Measurements from ENCODE around the gene RO60. TPM values are rescaled to one million over a fixed set of nuclear protein-coding genes. Genes with fewer than 3 reads are reported as not detected.

The RO60 gene
- total and polyA plus RNA-seq, 2 of the 13 experiments (the other 11 are each of a cell fraction or from before 2014, with no cell fraction given), result 20.3 to 53.7 TPM

- TF ChIP-seq ZBTB44 (CRISPR knock-in tag; IDR thresholded peaks at IDR 0.05) (peak; percentile 83), ZNF101 (CRISPR knock-in tag; IDR thresholded peaks at IDR 0.05; ENCODE audit: borderline replicate concordance, low read depth) (0 out of 2 replicates have a peak, but pooled peaks have one; percentile 31), ZNF121 (CRISPR knock-in tag; IDR thresholded peaks at IDR 0.05) (0 out of 2 replicates have a peak, but pooled peaks have one; percentile 4), ZFP62 (CRISPR knock-in tag; IDR thresholded peaks at IDR 0.05) (0 out of 2 replicates have a peak, but pooled peaks have one; percentile 12), ATF1 (CRISPR knock-in tag; IDR thresholded peaks at IDR 0.05) (peak; percentile 89), MYC (CRISPR knock-in tag; IDR thresholded peaks at IDR 0.05; ENCODE audit: borderline replicate concordance) (peak; percentile 90), KMT2B (CRISPR knock-in tag; IDR thresholded peaks at IDR 0.05) (peak; percentile 98), CBX5 (CRISPR knock-in tag; IDR thresholded peaks at IDR 0.05; ENCODE audit: borderline replicate concordance) (peak; percentile 98), ZMAT3 (CRISPR knock-in tag; conservative IDR thresholded peaks at IDR 0.05) (peak; percentile 93; the same call in 1 of the 2 replicates), ZNF674 (CRISPR knock-in tag; IDR thresholded peaks at IDR 0.05; ENCODE audit: low read depth) (no peak), KDM2A (CRISPR knock-in tag; IDR thresholded peaks at IDR 0.05; ENCODE audit: borderline replicate concordance, low read depth) (peak; percentile 95), ONECUT2 (CRISPR knock-in tag; IDR thresholded peaks at IDR 0.05) (no peak), SP1 (IDR thresholded peaks at IDR 0.05) (no peak), SP1 (CRISPR knock-in tag; IDR thresholded peaks at IDR 0.05) (peak; percentile 87), ZNF878 (CRISPR knock-in tag; IDR thresholded peaks at IDR 0.05) (peak; percentile 94; the same call in 1 of the 2 replicates), RXRA (CRISPR knock-in tag; IDR thresholded peaks at IDR 0.05) (peak; percentile 70), ZFP36L2 (CRISPR knock-in tag; IDR thresholded peaks at IDR 0.05) (no peak), TOE1 (CRISPR knock-in tag; IDR thresholded peaks at IDR 0.05) (peak; percentile 91; the same call in 1 of the 2 replicates)
- TF ChIP-seq, protein P1, sequence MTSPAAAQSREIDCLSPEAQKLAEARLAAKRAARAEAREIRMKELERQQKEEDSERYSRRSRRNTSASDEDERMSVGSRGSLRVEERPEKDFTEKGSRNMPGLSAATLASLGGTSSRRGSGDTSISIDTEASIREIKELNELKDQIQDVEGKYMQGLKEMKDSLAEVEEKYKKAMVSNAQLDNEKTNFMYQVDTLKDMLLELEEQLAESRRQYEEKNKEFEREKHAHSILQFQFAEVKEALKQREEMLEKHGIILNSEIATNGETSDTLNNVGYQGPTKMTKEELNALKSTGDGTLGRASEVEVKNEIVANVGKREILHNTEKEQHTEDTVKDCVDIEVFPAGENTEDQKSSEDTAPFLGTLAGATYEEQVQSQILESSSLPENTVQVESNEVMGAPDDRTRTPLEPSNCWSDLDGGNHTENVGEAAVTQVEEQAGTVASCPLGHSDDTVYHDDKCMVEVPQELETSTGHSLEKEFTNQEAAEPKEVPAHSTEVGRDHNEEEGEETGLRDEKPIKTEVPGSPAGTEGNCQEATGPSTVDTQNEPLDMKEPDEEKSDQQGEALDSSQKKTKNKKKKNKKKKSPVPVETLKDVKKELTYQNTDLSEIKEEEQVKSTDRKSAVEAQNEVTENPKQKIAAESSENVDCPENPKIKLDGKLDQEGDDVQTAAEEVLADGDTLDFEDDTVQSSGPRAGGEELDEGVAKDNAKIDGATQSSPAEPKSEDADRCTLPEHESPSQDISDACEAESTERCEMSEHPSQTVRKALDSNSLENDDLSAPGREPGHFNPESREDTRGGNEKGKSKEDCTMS (CRISPR knock-in tag; conservative IDR thresholded peaks at IDR 0.05), result 0 out of 2 replicates have a peak, but pooled peaks have one; percentile 39
- TF ChIP-seq, protein P2, sequence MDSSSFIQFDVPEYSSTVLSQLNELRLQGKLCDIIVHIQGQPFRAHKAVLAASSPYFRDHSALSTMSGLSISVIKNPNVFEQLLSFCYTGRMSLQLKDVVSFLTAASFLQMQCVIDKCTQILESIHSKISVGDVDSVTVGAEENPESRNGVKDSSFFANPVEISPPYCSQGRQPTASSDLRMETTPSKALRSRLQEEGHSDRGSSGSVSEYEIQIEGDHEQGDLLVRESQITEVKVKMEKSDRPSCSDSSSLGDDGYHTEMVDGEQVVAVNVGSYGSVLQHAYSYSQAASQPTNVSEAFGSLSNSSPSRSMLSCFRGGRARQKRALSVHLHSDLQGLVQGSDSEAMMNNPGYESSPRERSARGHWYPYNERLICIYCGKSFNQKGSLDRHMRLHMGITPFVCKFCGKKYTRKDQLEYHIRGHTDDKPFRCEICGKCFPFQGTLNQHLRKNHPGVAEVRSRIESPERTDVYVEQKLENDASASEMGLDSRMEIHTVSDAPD (CRISPR knock-in tag; IDR thresholded peaks at IDR 0.05), result no peak
- TF ChIP-seq, protein P3, sequence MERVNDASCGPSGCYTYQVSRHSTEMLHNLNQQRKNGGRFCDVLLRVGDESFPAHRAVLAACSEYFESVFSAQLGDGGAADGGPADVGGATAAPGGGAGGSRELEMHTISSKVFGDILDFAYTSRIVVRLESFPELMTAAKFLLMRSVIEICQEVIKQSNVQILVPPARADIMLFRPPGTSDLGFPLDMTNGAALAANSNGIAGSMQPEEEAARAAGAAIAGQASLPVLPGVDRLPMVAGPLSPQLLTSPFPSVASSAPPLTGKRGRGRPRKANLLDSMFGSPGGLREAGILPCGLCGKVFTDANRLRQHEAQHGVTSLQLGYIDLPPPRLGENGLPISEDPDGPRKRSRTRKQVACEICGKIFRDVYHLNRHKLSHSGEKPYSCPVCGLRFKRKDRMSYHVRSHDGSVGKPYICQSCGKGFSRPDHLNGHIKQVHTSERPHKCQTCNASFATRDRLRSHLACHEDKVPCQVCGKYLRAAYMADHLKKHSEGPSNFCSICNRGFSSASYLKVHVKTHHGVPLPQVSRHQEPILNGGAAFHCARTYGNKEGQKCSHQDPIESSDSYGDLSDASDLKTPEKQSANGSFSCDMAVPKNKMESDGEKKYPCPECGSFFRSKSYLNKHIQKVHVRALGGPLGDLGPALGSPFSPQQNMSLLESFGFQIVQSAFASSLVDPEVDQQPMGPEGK (CRISPR knock-in tag; IDR thresholded peaks at IDR 0.05), result peak; percentile 66
- TF ChIP-seq, protein P4, sequence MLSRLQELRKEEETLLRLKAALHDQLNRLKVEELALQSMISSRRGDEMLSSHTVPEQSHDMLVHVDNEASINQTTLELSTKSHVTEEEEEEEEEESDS (CRISPR knock-in tag; IDR thresholded peaks at IDR 0.05; ENCODE audit: borderline replicate concordance), result 0 out of 2 replicates have a peak, but pooled peaks have one; percentile 58
These were observed at the start of gene RO60, which contains the start of gene UCHL5 (continued) for GRCh38 chr1:193059282-193060114.

All from HepG2 (cell line).